B cell (primary cell): ENCODE measurements around the gene ACVR1. TPM values are rescaled to one million over a fixed set of nuclear protein-coding genes. Genes with fewer than 3 reads are reported as not detected.

Experiments used
- ATAC-seq: fragments of 200-7000 bp; cut with Tn5 transposase; one replicate; pipeline ENCODE4 v1.10.0; 2021; ENCODE audit warnings: low read depth, mild to moderate bottlenecking, moderate number of reproducible peaks, moderate library complexity
- CTCF ChIA-PET: fragments of 350-600 bp; sonication (Branson Sonifier 250); formaldehyde crosslinking; loops from one replicate; lab custom pipeline; 2021; ENCODE audit warnings: antibody characterized with exemption, inconsistent platforms; lab: Charles Lee
- POLR2A ChIA-PET: fragments of 350-600 bp; sonication (Branson Sonifier 250); formaldehyde crosslinking; loops from one replicate; lab custom pipeline; 2021; ENCODE audit warnings: antibody characterized with exemption; lab: Charles Lee
- DNase-seq: peaks from one replicate; pipeline ENCODE4 v3.0.0; 2013
- H2AFZ ChIP-seq: 2 replicates; pipeline ENCODE4 v1.6.1; 2012; ENCODE audit warnings: mild to moderate bottlenecking, low read depth, low read length; ENCODE audit not compliant: insufficient read depth, poor library complexity, severe bottlenecking
- H3K27ac ChIP-seq, 2 donors: 1 replicate in 1 of 2; 2 replicates in 1 of 2; pipeline ENCODE4 v1.5.1; 2012 to 2013; ENCODE audit warnings: low read length in 2 of 2, mild to moderate bottlenecking in 2 of 2, moderate library complexity in 1 of 2
- H3K27me3 ChIP-seq, 4 experiments: fragments of 200-600 bp in 1 of 4; sonication (generic) in 1 of 4; replicated peaks in 1 of 4; 1 replicate in 2 of 4; 2 replicates in 2 of 4; pipeline versions ENCODE4 v1.6.1 to v1.7.0; 2013 to 2016; ENCODE audit warnings: low read length in 3 of 4, mild to moderate bottlenecking in 2 of 4, mixed read lengths in 1 of 4, moderate library complexity in 1 of 4; ENCODE audit not compliant: insufficient read depth in 4 of 4, control insufficient read depth in 3 of 4; ENCODE audit errors: control extremely low read depth in 1 of 4
- H3K36me3 ChIP-seq, 2 experiments: replicated peaks in 1 of 2; 1 replicate in 1 of 2; 2 replicates in 1 of 2; pipeline versions ENCODE4 v1.6.1 to v1.7.1; 2013; ENCODE audit warnings: low read length in 1 of 2; ENCODE audit not compliant: insufficient read depth in 2 of 2, control insufficient read depth in 1 of 2; ENCODE audit errors: control extremely low read depth in 1 of 2, extremely low read depth in 1 of 2
- H3K4me1 ChIP-seq, 2 donors: fragments of 200-600 bp in 1 of 2; sonication (generic) in 1 of 2; 1 replicate in 1 of 2; 2 replicates in 1 of 2; pipeline versions ENCODE4 v1.5.1 to v1.6.1; 2013 to 2017; ENCODE audit warnings: low read length in 2 of 2; ENCODE audit not compliant: control insufficient read depth in 2 of 2, insufficient read depth in 2 of 2
- H3K4me2 ChIP-seq: replicated peaks from 2 replicates; pipeline ENCODE3; 2012; ENCODE audit warnings: mild to moderate bottlenecking, low read depth, low read length; ENCODE audit not compliant: poor library complexity, severe bottlenecking
- H3K4me3 ChIP-seq, 5 experiments: fragments of 200-600 bp in 1 of 5; sonication (generic) in 1 of 5; 1 replicate in 3 of 5; 2 replicates in 2 of 5; pipeline versions ENCODE4 v1.5.1 to v1.7.0; 2011 to 2016; ENCODE audit warnings: low read length in 4 of 5, mild to moderate bottlenecking in 4 of 5, low read depth in 2 of 5, control low read depth in 1 of 5, moderate library complexity in 1 of 5; ENCODE audit not compliant: insufficient read depth in 1 of 5; ENCODE audit errors: control extremely low read depth in 1 of 5, extremely low read depth in 1 of 5
- H3K79me2 ChIP-seq: fragments of 200-600 bp; sonication (generic); one replicate; pipeline ENCODE4 v1.6.0; 2016; ENCODE audit warnings: low read length; ENCODE audit not compliant: control insufficient read depth, insufficient read depth
- H3K9ac ChIP-seq: fragments of 200-600 bp; sonication (generic); 2 replicates; pipeline ENCODE4 v1.6.1; 2017; ENCODE audit warnings: mild to moderate bottlenecking, low read length, moderate library complexity
- H3K9me3 ChIP-seq, 3 donors: one replicate each; pipeline versions ENCODE4 v1.6.1 to v1.7.1; 2013; ENCODE audit warnings: low read length in 2 of 3; ENCODE audit not compliant: control insufficient read depth in 2 of 3, insufficient read depth in 1 of 3; ENCODE audit errors: control extremely low read depth in 1 of 3
- H4K20me1 ChIP-seq: 2 replicates; pipeline ENCODE4 v1.6.0; 2012; ENCODE audit warnings: mild to moderate bottlenecking, low read length; ENCODE audit not compliant: insufficient read depth, control insufficient read depth, poor library complexity, severe bottlenecking
- H3K27ac Mint-ChIP-seq: one replicate; pipeline ENCODE4 v1.8.0; 2021; ENCODE audit warnings: mixed read lengths
- H3K27me3 Mint-ChIP-seq: one replicate; pipeline ENCODE4 v1.8.0; 2021; ENCODE audit warnings: mixed read lengths
- H3K4me1 Mint-ChIP-seq: one replicate; pipeline ENCODE4 v1.8.0; 2021; ENCODE audit warnings: mixed read lengths
- H3K4me3 Mint-ChIP-seq: one replicate; pipeline ENCODE4 v1.8.0; 2021; ENCODE audit warnings: mixed read lengths
- H3K9me3 Mint-ChIP-seq: one replicate; pipeline ENCODE4 v1.8.0; 2022; ENCODE audit warnings: mixed read lengths; ENCODE audit not compliant: insufficient read depth
- CTCF ChIP-seq: fragments of 200-600 bp; IDR thresholded peaks from one replicate; pipeline ENCODE4 v1.8.0; 2022; ENCODE audit warnings: antibody characterized with exemption, mild to moderate bottlenecking
- EZH2 ChIP-seq: IDR thresholded peaks from 2 replicates; pipeline ENCODE4 v1.6.1; 2012; ENCODE audit warnings: borderline replicate concordance, low read depth, mild to moderate bottlenecking, moderate library complexity, low read length; ENCODE audit not compliant: insufficient read depth, poor library complexity, severe bottlenecking
- WGBS: methylation state at CpG from one replicate; pipeline ENCODE4 v1.1.5; 2013; ENCODE audit warnings: missing lambda C conversion rate; ENCODE audit not compliant: insufficient coverage; 5-methylcytosine and 5-hydroxymethylcytosine counted together
- intact Hi-C: fragments of 100-400 bp; cut with micrococcal nuclease; formaldehyde crosslinking; loops from one replicate; pipeline ENCODE4 v1.10.0; 2022
- polyA plus RNA-seq: library from polyadenylated mRNA; depleted of rRNA; stranded (reverse); fragments of >200 nt; gene quantifications from 2 replicates; pipeline ENCODE4 v1.2.3, GENCODE V29; 2012
- total RNA-seq, 2 donors: library from RNA; stranded (reverse); fragments of 120-200 nt in 1 of 2; gene quantifications; 1 replicate in 1 of 2; 2 replicates in 1 of 2; pipeline versions ENCODE4 v1.2.3 to v1.2.4, GENCODE V29; 2013 to 2022

ACVR1 gene
- total and polyA plus RNA-seq, 2 donors (not counting 1 experiment from before 2014, with no cell fraction given) = 3.7 to 11.7 TPM

GRCh38 chr2:157905092-157905491, 29.0 kb upstream of the ACVR1 start:
- H3K4me1 ChIP-seq = peaks cover 0 to 3% of the 10 kb centered on the region in 2 donors
- H3K4me3 Mint-ChIP-seq = no peak overlapping the region
- H3K36me3 ChIP-seq = no peaks in the 10 kb centered on the region
- H2AFZ ChIP-seq = no peak overlapping the region
- WGBS = 97% methylated on average over 3 of the region's 4 CpGs
- TF ChIP-seq EZH2 = no peak
- TF ChIP-seq CTCF = no peak
- ChIA-PET CTCF (no interaction called here), POLR2A (no interaction called here)
- peaks cover 0 to 3% (median 0%) of the 10 kb centered on the region in 3 donors for H3K9me3 ChIP-seq
- no peak overlapping the region for H3K9ac ChIP-seq
- no peak overlapping the region for H3K4me2 ChIP-seq
- H4K20me1 ChIP-seq = no peaks in the 10 kb centered on the region
- H3K9me3 Mint-ChIP-seq = no peaks in the 10 kb centered on the region
- H3K79me2 ChIP-seq = no peaks in the 10 kb centered on the region
- no peak for DNase-seq
- no peak overlapping the region for H3K4me3 ChIP-seq
- intact Hi-C loops = no loop called here
- H3K27ac ChIP-seq = no peak overlapping the region
- peaks cover 6% of the 10 kb centered on the region for H3K27me3 Mint-ChIP-seq
- H3K4me1 Mint-ChIP-seq = peaks cover 1% of the 10 kb centered on the region
- H3K27me3 ChIP-seq = no peaks in the 10 kb centered on the region
- H3K27ac Mint-ChIP-seq = no peak overlapping the region
- ATAC-seq = no peak

GRCh38 chr2:157903626-157904025, 27.5 kb upstream of the ACVR1 start:
- ATAC-seq = no peak
- DNase-seq = no peak
- Histone ChIP-seq H3K27ac (no peak overlapping the region), H3K27me3 (no peaks in the 10 kb centered on the region), H4K20me1 (no peaks in the 10 kb centered on the region), H3K4me1 (peaks cover 7 to 12% of the 10 kb centered on the region in 2 donors), H2AFZ (no peak overlapping the region), H3K36me3 (no peaks in the 10 kb centered on the region), H3K9me3 (peaks cover 0 to 3% (median 0%) of the 10 kb centered on the region in 3 donors), H3K4me2 (no peak overlapping the region), H3K79me2 (no peaks in the 10 kb centered on the region), H3K4me3 (no peak overlapping the region), H3K9ac (no peak overlapping the region)
- Mint-ChIP-seq H3K4me3 (no peak overlapping the region), H3K27ac (no peak overlapping the region), H3K27me3 (no peaks in the 10 kb centered on the region), H3K4me1 (peaks cover 10% of the 10 kb centered on the region), H3K9me3 (no peaks in the 10 kb centered on the region)
- CTCF ChIA-PET = interaction anchor here (0.6 to 1.5 kb wide), 3 partner anchors 27 to 576 kb away, joined by 4 read pairs; no protein-coding TSS in a partner anchor
- intact Hi-C loops = no loop called here
- POLR2A ChIA-PET = no interaction called here
- WGBS = 92% methylated on average over 4 of the region's 5 CpGs
- TF ChIP-seq CTCF (no peak), EZH2 (no peak)
